HCT116 (cell line): Measurements from ENCODE around the gene SLC66A3. TPM values are rescaled to one million over a fixed set of nuclear protein-coding genes. Genes with fewer than 3 reads are reported as not detected.

Source experiments
- ATAC-seq: fragments of 200-7000 bp; cut with Tn5 transposase; 2 replicates; pipeline ENCODE4 v1.9.1; 2020; ENCODE audit warnings: mild to moderate bottlenecking, moderate library complexity
- BruUV-seq: library from RNA; stranded (reverse); fragments of 400-500 nt; replicated peaks from 2 replicates; lab custom pipeline; 2021; lab: Mats Ljungman, UMichigan
- CTCF ChIA-PET: fragments of 300-600 bp; sonication (Branson Sonifier 250); formaldehyde crosslinking; loops from one replicate; lab custom pipeline; 2021; ENCODE audit warnings: antibody characterized with exemption; lab: Charles Lee
- POLR2A ChIA-PET: fragments of 300-600, 350-600 bp; sonication (Branson Sonifier 250); formaldehyde crosslinking; loops from one replicate; lab custom pipeline; 2021; ENCODE audit warnings: antibody characterized with exemption; lab: Charles Lee
- RAD21 ChIA-PET, 2 experiments: fragments of 300-600 bp; sonication (Branson Sonifier 250); formaldehyde crosslinking; loops; one replicate each; lab custom pipeline; 2023; ENCODE audit warnings: low total read pairs in 2 of 2; ENCODE audit not compliant: uncharacterized antibody in 2 of 2, unreplicated experiment in 2 of 2, low non-redundant PET in 1 of 2; lab: Charles Lee
- DNase-seq: peaks from one replicate; pipeline ENCODE4 v3.0.0-alpha.2; 2010; ENCODE audit warnings: low read depth, low spot score
- H2AFZ ChIP-seq: fragments of 200-600 bp; shearing (Covaris generic), sonication (generic); 2 replicates; pipeline ENCODE4 v1.6.1; 2017; ENCODE audit warnings: low read depth, mixed run types, mixed read lengths, antibody characterized with exemption, low read length; ENCODE audit not compliant: poor library complexity, severe bottlenecking
- H3K27ac ChIP-seq: 2 replicates; pipeline ENCODE4 v1.5.1; 2012; ENCODE audit warnings: low read depth, low read length
- H3K27me3 ChIP-seq: fragments of 200-600 bp; sonication (generic); 2 replicates; pipeline ENCODE4 v1.6.1; 2016; ENCODE audit warnings: mixed run types, low read length, mixed read lengths; ENCODE audit not compliant: insufficient read depth
- H3K36me3 ChIP-seq, 2 experiments: fragments of 200-500 bp in 1 of 2; fragments of 200-600 bp in 1 of 2; sonication (Bioruptor generic) in 1 of 2; sonication (generic) in 1 of 2; 2 replicates each; pipeline versions ENCODE4 v1.5.1 to v1.6.1; 2014 to 2016; ENCODE audit warnings: low read length in 2 of 2, inconsistent platforms in 1 of 2, mixed read lengths in 1 of 2, mixed run types in 1 of 2; ENCODE audit not compliant: insufficient read depth in 2 of 2, control insufficient read depth in 1 of 2
- H3K4me1 ChIP-seq, 2 experiments: fragments of 200-600 bp in 1 of 2; sonication (generic) in 1 of 2; 2 replicates each; pipeline versions ENCODE4 v1.5.1 to v1.6.1; 2012 to 2017; ENCODE audit warnings: low read length in 2 of 2, inconsistent platforms in 1 of 2, mild to moderate bottlenecking in 1 of 2, mixed read lengths in 1 of 2, mixed run types in 1 of 2, moderate library complexity in 1 of 2; ENCODE audit not compliant: insufficient read depth in 2 of 2, control insufficient read depth in 1 of 2
- H3K4me2 ChIP-seq: fragments of 200-600 bp; sonication (generic); 2 replicates; pipeline ENCODE4 v1.6.1; 2017; ENCODE audit warnings: mixed run types, low read length, mixed read lengths
- H3K4me3 ChIP-seq, 2 experiments: fragments of 200-600 bp in 1 of 2; sonication (generic) in 1 of 2; replicated peaks in 1 of 2; 2 replicates each; pipeline ENCODE4 v1.5.1; 2011 to 2016; ENCODE audit warnings: low read length in 2 of 2, control low read depth in 1 of 2, low read depth in 1 of 2, mild to moderate bottlenecking in 1 of 2, mixed read lengths in 1 of 2, mixed run types in 1 of 2
- H3K79me2 ChIP-seq: fragments of 200-600 bp; sonication (generic); 2 replicates; pipeline ENCODE4 v1.6.1; 2017; ENCODE audit warnings: mild to moderate bottlenecking, mixed run types, low read length, moderate library complexity, mixed read lengths; ENCODE audit not compliant: insufficient read depth
- H3K9ac ChIP-seq: fragments of 200-600 bp; sonication (generic); 2 replicates; pipeline ENCODE4 v1.6.1; 2016; ENCODE audit warnings: low read length, mixed read lengths
- H3K9me2 ChIP-seq: fragments of 200-600 bp; sonication (generic), shearing (Covaris generic); 2 replicates; pipeline ENCODE4 v1.6.1; 2017; ENCODE audit warnings: mixed run types, mild to moderate bottlenecking, moderate library complexity; ENCODE audit not compliant: insufficient read depth
- H3K9me3 ChIP-seq, 2 experiments: fragments of 200-500 bp in 1 of 2; fragments of 200-600 bp in 1 of 2; sonication (Bioruptor generic) in 1 of 2; sonication (generic) in 1 of 2; 2 replicates each; pipeline ENCODE4 v1.6.1; 2014 to 2017; ENCODE audit warnings: low read length in 2 of 2, mixed read lengths in 2 of 2, inconsistent platforms in 1 of 2, low read depth in 1 of 2, mild to moderate bottlenecking in 1 of 2, mixed run types in 1 of 2, moderate library complexity in 1 of 2; ENCODE audit not compliant: control insufficient read depth in 1 of 2, insufficient read depth in 1 of 2
- H4K20me1 ChIP-seq: fragments of 200-600 bp; sonication (generic), shearing (Covaris generic); 2 replicates; pipeline ENCODE4 v1.6.1; 2017; ENCODE audit warnings: mixed run types, mild to moderate bottlenecking, moderate library complexity; ENCODE audit not compliant: insufficient read depth
- ELF1 ChIP-seq: IDR thresholded peaks from 2 replicates; pipeline ENCODE4 v1.6.1; 2012; ENCODE audit warnings: low read depth, borderline replicate concordance
- EZH2 ChIP-seq: fragments of 200-600 bp; sonication (generic); IDR thresholded peaks from 2 replicates; pipeline ENCODE4 v1.6.1; 2017; ENCODE audit warnings: antibody characterized with exemption, mixed run types
- EZH2phosphoT487 ChIP-seq: fragments of 200-600 bp; IDR thresholded peaks from 2 replicates; pipeline ENCODE4 v1.6.1; 2018; ENCODE audit warnings: antibody characterized with exemption, borderline replicate concordance
- FOSL1 ChIP-seq: IDR thresholded peaks from 2 replicates; pipeline ENCODE4 v1.6.1; 2012; ENCODE audit warnings: low read depth
- JUND ChIP-seq: IDR thresholded peaks from 2 replicates; pipeline ENCODE4 v1.6.1; 2012
- POLR2AphosphoS5 ChIP-seq: IDR thresholded peaks from 2 replicates; pipeline ENCODE4 v1.6.1; 2011; ENCODE audit warnings: mild to moderate bottlenecking, low read depth, low read length, moderate library complexity
- RAD21 ChIP-seq: IDR thresholded peaks from 2 replicates; pipeline ENCODE4 v1.6.1; 2012; ENCODE audit warnings: low read depth, mild to moderate bottlenecking
- SIN3A ChIP-seq: IDR thresholded peaks from 2 replicates; pipeline ENCODE4 v1.6.1; 2012; ENCODE audit warnings: low read depth
- SRF ChIP-seq: IDR thresholded peaks from 2 replicates; pipeline ENCODE4 v1.6.1; 2012; ENCODE audit warnings: low read depth
- YY1 ChIP-seq: IDR thresholded peaks from 2 replicates; pipeline ENCODE4 v1.6.1; 2011; ENCODE audit warnings: low read length, low read depth, moderate library complexity, mild to moderate bottlenecking; ENCODE audit not compliant: insufficient replicate concordance; ENCODE audit errors: extremely low read depth
- ZFX ChIP-seq: fragments of 450-650 bp; IDR thresholded peaks from 2 replicates; pipeline ENCODE4 v1.6.1; 2017
- intact Hi-C: fragments of 100-400 bp; cut with micrococcal nuclease; formaldehyde crosslinking; loops from 2 replicates; pipeline ENCODE4 v1.10.0; 2022
- total RNA-seq: library from RNA; stranded (reverse); gene quantifications from one replicate; pipeline ENCODE4 v1.2.1, GENCODE V29; 2021; ENCODE audit not compliant: unreplicated experiment
- TF ChIP-seq, protein P1 (sequence below): IDR thresholded peaks from 2 replicates; pipeline ENCODE4 v1.6.1; 2012; ENCODE audit warnings: low read depth
- TF ChIP-seq, protein P2 (sequence below): IDR thresholded peaks from 2 replicates; pipeline ENCODE4 v1.6.1; 2011; ENCODE audit warnings: mild to moderate bottlenecking, low read length, moderate library complexity; ENCODE audit not compliant: insufficient replicate concordance; ENCODE audit errors: extremely low read depth

The SLC66A3 gene
- total RNA-seq, 1 experiment from 2014 or later: 15.9 TPM

DNA sequence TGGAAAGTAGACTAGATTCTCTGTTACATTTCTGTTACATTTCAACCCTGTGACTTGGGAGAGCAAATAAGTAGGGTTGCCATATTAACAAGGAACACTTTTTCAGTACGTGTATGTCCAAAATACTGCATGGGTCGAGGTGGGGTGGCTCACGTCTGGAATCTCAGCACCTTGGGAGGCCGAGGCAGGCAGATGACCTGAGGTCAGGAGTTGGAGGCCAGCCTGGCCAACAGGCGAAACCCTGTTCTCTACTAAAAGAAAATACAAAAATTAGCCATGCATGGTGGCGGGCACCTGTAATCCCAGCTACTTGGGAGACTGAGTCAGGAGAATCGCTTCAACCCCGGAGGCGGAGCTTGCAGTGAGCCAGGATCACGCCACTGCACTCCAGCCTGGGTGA lies 11.2 kb downstream of the SLC66A3 start:
- no peak overlapping the region for H3K4me3 ChIP-seq
- no peak for ATAC-seq
- intact Hi-C loops: no loop called here
- H2AFZ ChIP-seq: no peak overlapping the region
- H3K4me1 ChIP-seq: no peaks in the 10 kb centered on the region
- RAD21 ChIA-PET: no interaction called here
- no peaks in the 10 kb centered on the region for H3K79me2 ChIP-seq
- BruUV-seq: no TSS peak
- CTCF ChIA-PET: no interaction called here
- no peak overlapping the region for H3K4me2 ChIP-seq
- no peak overlapping the region for H3K27ac ChIP-seq
- H3K9ac ChIP-seq: no peak overlapping the region
- H3K36me3 ChIP-seq: no peaks in the 10 kb centered on the region
- TF ChIP-seq ZFX (no peak), EZH2 (no peak), ELF1 (no peak), JUND (no peak)
- no peaks in the 10 kb centered on the region for H3K9me2 ChIP-seq
- no peaks in the 10 kb centered on the region for H3K27me3 ChIP-seq
- DNase-seq: no peak
- no peaks in the 10 kb centered on the region for H3K9me3 ChIP-seq
- H4K20me1 ChIP-seq: no peaks in the 10 kb centered on the region
- POLR2A ChIA-PET: no interaction called here

DNA sequence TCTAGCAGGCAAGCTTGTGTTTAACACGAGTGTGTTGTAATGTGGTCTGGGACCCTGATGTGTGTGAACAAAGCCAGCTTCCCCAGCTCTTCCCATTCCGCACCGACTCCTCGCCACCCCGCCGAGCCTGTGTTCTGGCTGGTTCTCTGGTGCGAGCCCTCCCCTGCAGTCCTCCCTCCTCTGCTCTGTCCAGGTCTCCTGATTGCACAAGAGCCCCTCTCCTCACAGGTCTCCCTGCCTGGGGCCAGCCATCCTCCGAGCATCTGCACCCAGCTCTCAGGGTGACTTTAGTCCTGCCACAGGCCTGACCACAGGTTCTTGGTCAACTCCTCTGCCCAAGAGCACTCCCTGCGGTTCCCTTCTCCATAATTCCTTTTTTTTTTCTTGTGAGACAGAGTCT lies 13.2 kb downstream of the SLC66A3 start:
- no peaks in the 10 kb centered on the region for H3K79me2 ChIP-seq
- RAD21 ChIA-PET: no interaction called here
- H2AFZ ChIP-seq: no peak overlapping the region
- H3K27me3 ChIP-seq: no peaks in the 10 kb centered on the region
- intact Hi-C loops: no loop called here
- no peak for DNase-seq
- H3K27ac ChIP-seq: no peak overlapping the region
- CTCF ChIA-PET: no interaction called here
- H3K9me3 ChIP-seq: no peaks in the 10 kb centered on the region
- H3K4me3 ChIP-seq: no peak overlapping the region
- H3K9ac ChIP-seq: no peak overlapping the region
- no peaks in the 10 kb centered on the region for H4K20me1 ChIP-seq
- no peaks in the 10 kb centered on the region for H3K4me1 ChIP-seq
- BruUV-seq: no TSS peak
- TF ChIP-seq, protein P1, sequence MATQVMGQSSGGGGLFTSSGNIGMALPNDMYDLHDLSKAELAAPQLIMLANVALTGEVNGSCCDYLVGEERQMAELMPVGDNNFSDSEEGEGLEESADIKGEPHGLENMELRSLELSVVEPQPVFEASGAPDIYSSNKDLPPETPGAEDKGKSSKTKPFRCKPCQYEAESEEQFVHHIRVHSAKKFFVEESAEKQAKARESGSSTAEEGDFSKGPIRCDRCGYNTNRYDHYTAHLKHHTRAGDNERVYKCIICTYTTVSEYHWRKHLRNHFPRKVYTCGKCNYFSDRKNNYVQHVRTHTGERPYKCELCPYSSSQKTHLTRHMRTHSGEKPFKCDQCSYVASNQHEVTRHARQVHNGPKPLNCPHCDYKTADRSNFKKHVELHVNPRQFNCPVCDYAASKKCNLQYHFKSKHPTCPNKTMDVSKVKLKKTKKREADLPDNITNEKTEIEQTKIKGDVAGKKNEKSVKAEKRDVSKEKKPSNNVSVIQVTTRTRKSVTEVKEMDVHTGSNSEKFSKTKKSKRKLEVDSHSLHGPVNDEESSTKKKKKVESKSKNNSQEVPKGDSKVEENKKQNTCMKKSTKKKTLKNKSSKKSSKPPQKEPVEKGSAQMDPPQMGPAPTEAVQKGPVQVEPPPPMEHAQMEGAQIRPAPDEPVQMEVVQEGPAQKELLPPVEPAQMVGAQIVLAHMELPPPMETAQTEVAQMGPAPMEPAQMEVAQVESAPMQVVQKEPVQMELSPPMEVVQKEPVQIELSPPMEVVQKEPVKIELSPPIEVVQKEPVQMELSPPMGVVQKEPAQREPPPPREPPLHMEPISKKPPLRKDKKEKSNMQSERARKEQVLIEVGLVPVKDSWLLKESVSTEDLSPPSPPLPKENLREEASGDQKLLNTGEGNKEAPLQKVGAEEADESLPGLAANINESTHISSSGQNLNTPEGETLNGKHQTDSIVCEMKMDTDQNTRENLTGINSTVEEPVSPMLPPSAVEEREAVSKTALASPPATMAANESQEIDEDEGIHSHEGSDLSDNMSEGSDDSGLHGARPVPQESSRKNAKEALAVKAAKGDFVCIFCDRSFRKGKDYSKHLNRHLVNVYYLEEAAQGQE: no peak
- TF ChIP-seq, protein P2, sequence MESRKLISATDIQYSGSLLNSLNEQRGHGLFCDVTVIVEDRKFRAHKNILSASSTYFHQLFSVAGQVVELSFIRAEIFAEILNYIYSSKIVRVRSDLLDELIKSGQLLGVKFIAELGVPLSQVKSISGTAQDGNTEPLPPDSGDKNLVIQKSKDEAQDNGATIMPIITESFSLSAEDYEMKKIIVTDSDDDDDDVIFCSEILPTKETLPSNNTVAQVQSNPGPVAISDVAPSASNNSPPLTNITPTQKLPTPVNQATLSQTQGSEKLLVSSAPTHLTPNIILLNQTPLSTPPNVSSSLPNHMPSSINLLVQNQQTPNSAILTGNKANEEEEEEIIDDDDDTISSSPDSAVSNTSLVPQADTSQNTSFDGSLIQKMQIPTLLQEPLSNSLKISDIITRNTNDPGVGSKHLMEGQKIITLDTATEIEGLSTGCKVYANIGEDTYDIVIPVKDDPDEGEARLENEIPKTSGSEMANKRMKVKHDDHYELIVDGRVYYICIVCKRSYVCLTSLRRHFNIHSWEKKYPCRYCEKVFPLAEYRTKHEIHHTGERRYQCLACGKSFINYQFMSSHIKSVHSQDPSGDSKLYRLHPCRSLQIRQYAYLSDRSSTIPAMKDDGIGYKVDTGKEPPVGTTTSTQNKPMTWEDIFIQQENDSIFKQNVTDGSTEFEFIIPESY: no peak
- TF ChIP-seq EZH2phosphoT487 (no peak), RAD21 (no peak), EZH2 (no peak), POLR2AphosphoS5 (no peak), YY1 (no peak), SRF (no peak), SIN3A (no peak), FOSL1 (no peak)
- no peaks in the 10 kb centered on the region for H3K36me3 ChIP-seq
- no peak for ATAC-seq
- POLR2A ChIA-PET: no interaction called here
- no peak overlapping the region for H3K4me2 ChIP-seq
- H3K9me2 ChIP-seq: no peaks in the 10 kb centered on the region
